ENCODE measurements around the gene IGSF9B. TPM values are rescaled to one million over a fixed set of nuclear protein-coding genes. Genes with fewer than 3 reads are reported as not detected.

The IGSF9B gene
- total and polyA plus RNA-seq, 8 donors = 1.1 to 5.8 (median 2.6) TPM

DNA sequence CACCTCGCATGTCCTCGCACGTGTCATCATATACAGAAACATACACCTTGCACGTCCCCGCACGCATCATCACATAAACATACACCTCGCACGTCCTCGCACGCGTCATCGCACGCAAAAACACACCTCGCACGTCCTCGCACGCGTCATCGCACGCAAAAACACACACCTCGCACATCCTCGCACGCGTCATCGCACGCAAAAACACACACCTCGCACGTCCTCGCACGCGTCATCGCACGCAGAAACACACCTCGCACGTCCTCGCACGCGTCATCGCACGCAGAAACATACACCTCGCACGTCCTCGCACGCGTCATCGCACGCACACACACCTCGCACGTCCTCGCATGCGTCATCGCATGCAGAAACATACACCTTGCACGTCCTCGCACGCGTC, 16.7 kb downstream of the IGSF9B start:
- TF ChIP-seq, protein P1, sequence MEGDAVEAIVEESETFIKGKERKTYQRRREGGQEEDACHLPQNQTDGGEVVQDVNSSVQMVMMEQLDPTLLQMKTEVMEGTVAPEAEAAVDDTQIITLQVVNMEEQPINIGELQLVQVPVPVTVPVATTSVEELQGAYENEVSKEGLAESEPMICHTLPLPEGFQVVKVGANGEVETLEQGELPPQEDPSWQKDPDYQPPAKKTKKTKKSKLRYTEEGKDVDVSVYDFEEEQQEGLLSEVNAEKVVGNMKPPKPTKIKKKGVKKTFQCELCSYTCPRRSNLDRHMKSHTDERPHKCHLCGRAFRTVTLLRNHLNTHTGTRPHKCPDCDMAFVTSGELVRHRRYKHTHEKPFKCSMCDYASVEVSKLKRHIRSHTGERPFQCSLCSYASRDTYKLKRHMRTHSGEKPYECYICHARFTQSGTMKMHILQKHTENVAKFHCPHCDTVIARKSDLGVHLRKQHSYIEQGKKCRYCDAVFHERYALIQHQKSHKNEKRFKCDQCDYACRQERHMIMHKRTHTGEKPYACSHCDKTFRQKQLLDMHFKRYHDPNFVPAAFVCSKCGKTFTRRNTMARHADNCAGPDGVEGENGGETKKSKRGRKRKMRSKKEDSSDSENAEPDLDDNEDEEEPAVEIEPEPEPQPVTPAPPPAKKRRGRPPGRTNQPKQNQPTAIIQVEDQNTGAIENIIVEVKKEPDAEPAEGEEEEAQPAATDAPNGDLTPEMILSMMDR (IDR thresholded peaks at IDR 0.05) = no peak
- H3K4me3 ChIP-seq = no peak overlapping the region
- WGBS, 2 donors = 93 to 97% methylated on average over 56 of the region's 56 CpGs
- H3K9me3 ChIP-seq = no peaks in the 10 kb centered on the region
- no peaks in the 10 kb centered on the region for H3K27me3 ChIP-seq
- no peaks in the 10 kb centered on the region for H3K36me3 ChIP-seq
- no peak for FAIRE-seq
- no peak overlapping the region for H3K27ac ChIP-seq
- peak in 1 of 6 donors; percentile 6 for DNase-seq
- intact Hi-C loops (cut with DNase I) = no loop called here
- no peaks in the 10 kb centered on the region for H3K4me1 ChIP-seq
- ATAC-seq = no peak

GRCh38 chr11:133939558-133939957, 17.2 kb downstream of the IGSF9B start:
- Histone ChIP-seq H3K4me3 (no peak overlapping the region), H3K36me3 (no peaks in the 10 kb centered on the region), H3K4me1 (no peaks in the 10 kb centered on the region), H3K27me3 (no peaks in the 10 kb centered on the region), H3K9me3 (no peaks in the 10 kb centered on the region), H3K27ac (no peak overlapping the region)
- FAIRE-seq (no peak), ATAC-seq (no peak), DNase-seq (peak in 1 of 6 donors; percentile 9)
- 94 to 98% methylated on average over 30 of the region's 30 CpGs for WGBS, 2 donors
- intact Hi-C loops (cut with DNase I) = no loop called here
- TF ChIP-seq, protein P1 (IDR thresholded peaks at IDR 0.05) = no peak

- Histone ChIP-seq H3K4me1 (no peaks in the 10 kb centered on the region), H3K27ac (no peak overlapping the region), H3K27me3 (no peaks in the 10 kb centered on the region), H3K9me3 (no peaks in the 10 kb centered on the region), H3K4me3 (no peak overlapping the region), H3K36me3 (no peaks in the 10 kb centered on the region)
- intact Hi-C loops (cut with DNase I) = no loop called here
- 90 to 94% methylated on average over 8 of the region's 8 CpGs for WGBS, 2 donors
- FAIRE-seq = no peak
- TF ChIP-seq, protein P1 (IDR thresholded peaks at IDR 0.05) = no peak
- DNase-seq = peak in 1 of 6 donors; percentile 14
- ATAC-seq = no peak
These were observed 18.6 kb downstream of the IGSF9B start for GRCh38 chr11:133938166-133938565.

GRCh38 chr11:133937468-133937867, 19.3 kb downstream of the IGSF9B start:
- intact Hi-C loops (cut with DNase I) = no loop called here
- 90 to 93% methylated on average over 16 of the region's 16 CpGs for WGBS, 2 donors
- Histone ChIP-seq H3K27ac (no peak overlapping the region), H3K4me1 (no peaks in the 10 kb centered on the region), H3K4me3 (no peak overlapping the region), H3K27me3 (no peaks in the 10 kb centered on the region), H3K9me3 (no peaks in the 10 kb centered on the region), H3K36me3 (no peaks in the 10 kb centered on the region)
- ATAC-seq (no peak), DNase-seq (peak in 2 of 6 donors; percentile 7 to 50), FAIRE-seq (no peak)
- TF ChIP-seq, protein P1 (IDR thresholded peaks at IDR 0.05) = no peak

GRCh38 chr11:133937015-133937414, 19.8 kb downstream of the IGSF9B start:
- no peak for FAIRE-seq

More at GRCh38 chr11:133937015-133937414, 19.8 kb downstream of the IGSF9B start:
- Histone ChIP-seq H3K27ac (no peak overlapping the region), H3K27me3 (no peaks in the 10 kb centered on the region), H3K9me3 (no peaks in the 10 kb centered on the region), H3K4me1 (no peaks in the 10 kb centered on the region), H3K4me3 (no peak overlapping the region), H3K36me3 (no peaks in the 10 kb centered on the region)
- DNase-seq = peak in 1 of 6 donors; percentile 9
- intact Hi-C loops (cut with DNase I) = no loop called here
- ATAC-seq = no peak
- 86 to 93% methylated on average over 13 of the region's 13 CpGs for WGBS, 2 donors
- TF ChIP-seq, protein P1 (IDR thresholded peaks at IDR 0.05) = no peak
